ES-I3 (cell line): ENCODE measurements around the gene WDFY2.

Experiments used
- H3K36me3 ChIP-seq: 2 replicates; pipeline ENCODE4 v1.6.1; 2013; ENCODE audit warnings: mild to moderate bottlenecking, low read length, control low read depth, moderate library complexity; ENCODE audit not compliant: insufficient read depth
- H3K4me1 ChIP-seq: 2 replicates; pipeline ENCODE4 v1.6.1; 2013; ENCODE audit warnings: mild to moderate bottlenecking, control low read depth, low read length; ENCODE audit not compliant: insufficient read depth
- H3K9ac ChIP-seq: 2 replicates; pipeline ENCODE4 v1.6.1; 2013; ENCODE audit warnings: low read depth, mild to moderate bottlenecking, low read length, moderate library complexity
- H3K9me3 ChIP-seq: 2 replicates; pipeline ENCODE4 v1.6.1; 2013; ENCODE audit warnings: mild to moderate bottlenecking, low read length, moderate library complexity; ENCODE audit not compliant: control insufficient read depth, insufficient read depth

The WDFY2 gene

DNA sequence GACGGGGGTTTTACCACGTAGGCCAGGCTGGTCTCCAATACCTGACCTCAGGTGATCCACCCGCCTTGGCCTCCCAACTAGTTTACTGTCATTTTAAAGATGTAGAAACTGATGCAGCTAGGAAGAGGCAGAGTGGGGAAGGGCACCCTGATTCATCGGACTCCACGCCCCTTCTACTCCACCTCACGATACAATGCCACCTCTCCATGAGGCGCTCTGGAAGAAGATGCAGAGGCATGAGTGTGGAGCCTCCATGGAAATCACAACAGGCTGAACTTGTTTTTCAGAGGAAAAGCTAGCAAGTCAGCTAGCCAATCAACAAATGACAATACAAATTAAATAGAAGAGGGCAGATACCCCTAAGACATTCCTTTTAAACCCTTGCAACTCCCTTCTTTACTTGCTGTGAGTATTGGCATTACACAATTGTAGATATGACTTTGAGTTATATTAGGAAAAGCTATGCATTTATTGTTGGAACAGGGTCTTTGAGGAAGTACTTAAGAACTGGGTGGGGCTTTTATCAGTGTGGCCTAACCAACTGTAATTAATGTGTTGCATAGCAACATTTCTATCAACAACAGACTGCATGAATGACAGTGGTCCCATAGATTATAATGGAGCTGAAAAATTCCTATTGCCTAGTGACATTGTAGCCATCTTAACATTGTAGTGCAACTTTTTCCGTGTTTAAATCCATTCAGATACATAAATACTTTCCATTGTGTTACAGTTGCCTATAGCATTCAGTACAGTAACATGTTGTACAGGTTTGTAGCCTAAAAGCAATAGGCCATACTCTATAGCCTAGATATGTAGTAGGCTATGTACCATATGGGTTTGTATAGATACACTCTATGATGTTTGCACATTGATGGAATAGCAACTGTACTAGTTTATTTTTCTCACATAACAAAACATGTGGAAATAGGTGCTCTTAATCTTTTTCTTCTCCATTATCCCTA is 17.6 kb downstream of the WDFY2 start:
- Histone ChIP-seq H3K36me3 (no peaks in the 10 kb centered on the region), H3K9ac (no peak overlapping the region), H3K4me1 (peaks cover 6% of the 10 kb centered on the region; the same call in 1 of the 2 replicates), H3K9me3 (no peaks in the 10 kb centered on the region)

GRCh38 chr13:51603716-51604115 is 19.5 kb downstream of the WDFY2 start:
- H3K4me1 ChIP-seq = no peaks in the 10 kb centered on the region
- no peaks in the 10 kb centered on the region; the same call in 1 of the 2 replicates for H3K9me3 ChIP-seq
- no peaks in the 10 kb centered on the region for H3K36me3 ChIP-seq
- no peak overlapping the region for H3K9ac ChIP-seq

GRCh38 chr13:51605698-51606097 is 21.4 kb downstream of the WDFY2 start:
- no peaks in the 10 kb centered on the region; the same call in 1 of the 2 replicates for H3K9me3 ChIP-seq
- H3K9ac ChIP-seq = no peak overlapping the region
- no peaks in the 10 kb centered on the region for H3K36me3 ChIP-seq
- no peaks in the 10 kb centered on the region for H3K4me1 ChIP-seq

DNA sequence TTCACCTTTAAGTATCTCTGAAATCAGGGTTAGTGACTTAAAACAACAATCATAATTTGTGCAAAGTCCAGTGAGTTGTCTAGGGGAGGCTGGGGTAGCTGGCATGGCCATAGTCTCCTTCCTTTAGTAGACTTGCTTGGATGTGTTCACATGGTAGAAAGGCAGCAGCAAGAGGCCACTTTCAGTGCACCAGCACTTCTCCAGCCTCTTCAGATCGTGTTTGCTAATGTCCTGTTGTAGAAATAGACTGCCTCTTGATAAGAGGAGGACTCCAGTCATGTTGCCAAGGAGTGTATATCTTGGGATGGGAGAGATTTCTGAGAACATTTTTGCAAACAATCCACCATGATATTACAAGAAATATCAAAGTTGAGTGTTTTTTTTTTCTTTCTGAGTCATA is 22.9 kb downstream of the WDFY2 start:
- H3K4me1 ChIP-seq = no peaks in the 10 kb centered on the region

GRCh38 chr13:51608857-51609406 is 24.7 kb downstream of the WDFY2 start:
- Histone ChIP-seq H3K36me3 (no peaks in the 10 kb centered on the region), H3K4me1 (no peaks in the 10 kb centered on the region), H3K9me3 (no peaks in the 10 kb centered on the region; the same call in 1 of the 2 replicates), H3K9ac (no peak overlapping the region)

More for the DNA sequence above, 22.9 kb downstream of the WDFY2 start:
- no peak overlapping the region for H3K9ac ChIP-seq
- no peaks in the 10 kb centered on the region for H3K36me3 ChIP-seq
- no peaks in the 10 kb centered on the region; the same call in 1 of the 2 replicates for H3K9me3 ChIP-seq

DNA sequence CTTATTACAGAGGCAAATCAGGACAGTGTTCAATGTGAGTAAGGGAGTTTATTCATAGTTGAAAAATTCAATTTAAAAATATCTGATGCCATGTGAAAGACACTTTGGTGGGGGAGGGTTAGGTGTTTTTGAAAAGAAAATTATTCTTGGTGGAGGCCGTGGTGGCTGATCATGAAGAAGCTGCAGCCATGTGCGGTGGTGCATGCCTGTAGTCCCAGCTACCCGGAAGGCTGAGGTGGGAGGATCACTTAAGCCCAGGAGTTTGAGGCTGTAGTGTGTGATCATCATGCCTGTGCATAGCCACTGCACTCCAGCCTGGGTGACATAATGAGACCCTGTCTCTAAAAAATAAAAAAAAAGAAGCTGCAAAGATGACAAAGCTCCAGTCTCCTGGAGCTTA is 28.6 kb downstream of the WDFY2 start:
- no peaks in the 10 kb centered on the region for H3K9me3 ChIP-seq
- no peak overlapping the region for H3K9ac ChIP-seq
- H3K4me1 ChIP-seq = peaks cover 6% of the 10 kb centered on the region
- no peaks in the 10 kb centered on the region for H3K36me3 ChIP-seq

DNA sequence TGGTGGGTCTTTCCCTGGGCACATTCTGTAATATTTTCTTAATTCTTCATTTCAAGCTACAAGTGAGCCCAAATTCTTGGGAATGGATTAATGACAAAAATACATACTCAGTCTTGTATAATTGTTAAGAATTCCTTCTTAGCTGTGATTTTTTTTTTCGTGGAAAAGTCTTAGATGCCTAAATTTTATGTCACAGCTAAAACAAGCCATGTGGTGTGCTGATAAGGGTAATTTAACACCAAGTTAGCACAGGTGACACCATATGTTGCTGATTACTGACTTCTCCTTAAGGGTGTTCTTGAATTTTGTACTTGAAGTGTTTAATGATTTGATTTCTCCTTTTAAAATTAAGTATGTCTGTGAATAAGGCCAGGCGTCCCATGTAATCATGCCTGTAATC is 29.3 kb downstream of the WDFY2 start:
- H3K9me3 ChIP-seq = no peaks in the 10 kb centered on the region
- H3K9ac ChIP-seq = no peak overlapping the region
- no peaks in the 10 kb centered on the region for H3K36me3 ChIP-seq
- peaks cover 13% of the 10 kb centered on the region for H3K4me1 ChIP-seq

- H3K36me3 ChIP-seq = no peaks in the 10 kb centered on the region
- H3K9me3 ChIP-seq = no peaks in the 10 kb centered on the region
- H3K4me1 ChIP-seq = peaks cover 14% of the 10 kb centered on the region
- no peak overlapping the region for H3K9ac ChIP-seq
Observed at GRCh38 chr13:51614350-51614786, 30.1 kb downstream of the WDFY2 start.

DNA sequence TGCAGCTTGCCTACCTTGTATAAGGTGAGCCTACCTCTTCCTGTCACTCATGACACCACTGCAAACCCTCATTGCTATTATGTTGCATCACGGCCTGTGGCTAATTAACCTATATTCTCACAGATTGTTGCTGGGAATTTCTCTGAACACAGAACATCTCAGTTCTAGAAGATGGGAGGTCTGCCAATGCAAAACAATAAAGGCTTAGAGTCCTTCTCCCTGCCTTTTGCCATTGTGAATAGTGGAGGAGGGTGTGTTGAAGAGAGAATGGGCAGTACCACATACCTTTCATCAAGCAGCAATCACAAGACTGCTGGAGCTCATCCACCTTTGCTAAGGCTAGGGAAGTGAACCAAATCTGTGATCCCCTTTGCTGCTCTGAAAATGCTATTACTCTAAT is 34.4 kb downstream of the WDFY2 start:
- Histone ChIP-seq H3K36me3 (no peaks in the 10 kb centered on the region), H3K4me1 (peaks cover 21% of the 10 kb centered on the region), H3K9ac (no peak overlapping the region), H3K9me3 (no peaks in the 10 kb centered on the region)

- H3K9me3 ChIP-seq = no peaks in the 10 kb centered on the region
- no peaks in the 10 kb centered on the region for H3K36me3 ChIP-seq
- peaks cover 17% of the 10 kb centered on the region for H3K4me1 ChIP-seq
- H3K9ac ChIP-seq = no peak overlapping the region
Observed at GRCh38 chr13:51619614-51620013, 35.4 kb downstream of the WDFY2 start.

- Histone ChIP-seq H3K4me1 (peaks cover 16% of the 10 kb centered on the region), H3K9ac (no peak overlapping the region)
Observed at GRCh38 chr13:51620165-51620983, 36.1 kb downstream of the WDFY2 start.

DNA sequence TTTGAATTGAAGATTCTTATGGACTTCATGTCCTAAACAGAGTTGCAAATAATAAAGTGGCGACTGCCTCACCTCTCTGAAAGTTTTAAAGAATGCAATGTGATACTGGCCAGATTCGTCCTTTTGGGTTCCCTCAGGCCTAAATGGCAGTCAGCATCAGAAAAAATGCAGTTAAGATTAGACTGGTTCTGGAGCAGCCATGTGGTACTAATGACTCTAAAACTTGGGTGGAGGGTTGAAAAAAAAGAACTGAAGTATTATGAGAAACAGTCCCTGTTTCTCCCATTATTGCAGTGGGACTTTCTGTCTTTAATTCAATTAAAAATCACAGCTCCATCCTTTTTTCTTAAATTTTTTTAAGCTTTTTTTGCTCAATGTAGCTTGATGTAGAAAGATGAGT is 37.3 kb downstream of the WDFY2 start:
- H3K36me3 ChIP-seq = no peaks in the 10 kb centered on the region
- no peaks in the 10 kb centered on the region for H3K9me3 ChIP-seq
- peaks cover 16% of the 10 kb centered on the region for H3K4me1 ChIP-seq
- no peak overlapping the region for H3K9ac ChIP-seq

More at GRCh38 chr13:51620165-51620983, 36.1 kb downstream of the WDFY2 start:
- Histone ChIP-seq H3K36me3 (no peaks in the 10 kb centered on the region), H3K9me3 (no peaks in the 10 kb centered on the region)

DNA sequence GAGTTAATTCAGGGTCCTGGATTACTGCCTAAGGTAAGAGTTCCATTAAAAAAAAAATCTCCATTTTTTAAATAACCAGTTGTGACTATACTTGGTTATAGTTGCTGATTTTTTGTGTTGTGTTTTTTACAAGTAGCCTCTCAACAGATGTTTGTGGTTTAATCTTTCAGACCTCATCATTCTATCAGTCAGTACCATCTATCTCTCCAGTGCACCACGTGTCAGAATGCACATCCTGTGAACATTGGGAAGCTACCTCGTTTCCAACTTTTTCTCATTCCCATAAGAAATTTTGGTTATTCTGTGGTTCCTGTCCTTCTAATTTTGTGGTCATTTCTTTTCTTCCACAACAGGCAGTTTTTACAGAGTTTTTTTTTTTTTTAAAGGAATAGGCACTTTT is 39.2 kb downstream of the WDFY2 start:
- Histone ChIP-seq H3K4me1 (peaks cover 10% of the 10 kb centered on the region), H3K9ac (no peak overlapping the region), H3K36me3 (no peaks in the 10 kb centered on the region), H3K9me3 (no peaks in the 10 kb centered on the region)

GRCh38 chr13:51624207-51624606 is 39.9 kb downstream of the WDFY2 start:
- H3K4me1 ChIP-seq = peaks cover 7% of the 10 kb centered on the region; the same call in 1 of the 2 replicates
- H3K9me3 ChIP-seq = no peaks in the 10 kb centered on the region
- H3K36me3 ChIP-seq = no peaks in the 10 kb centered on the region
- no peak overlapping the region for H3K9ac ChIP-seq
